GM12874 (cell line): ENCODE data around the gene DYNLT2.

Experiments
- CTCF ChIP-seq: IDR thresholded peaks from 2 replicates; pipeline ENCODE4 v1.5.1; 2011; ENCODE audit warnings: low read depth, mild to moderate bottlenecking, control low read depth, low read length, moderate library complexity; ENCODE audit not compliant: insufficient read depth

The DYNLT2 gene

GRCh38 chr6:169701954-169702839 is 49.2 kb downstream of the DYNLT2 start, which contains the start of the genes C6orf120 and WDR27:
Gene C6orf120 (plus strand): TSS chr6:169702126. CDS start chr6:169702460, 334 bp downstream.
Gene WDR27 (minus strand): TSS chr6:169702029. CDS start chr6:169689005, 13,024 bp downstream.
- 0 out of 2 replicates have a peak, but pooled peaks have one; percentile 1 for TF ChIP-seq CTCF

- TF ChIP-seq CTCF: no peak
These were observed 49.9 kb downstream of the DYNLT2 start for GRCh38 chr6:169701311-169701953.

- no peak for TF ChIP-seq CTCF
These were observed 51.1 kb downstream of the DYNLT2 start for GRCh38 chr6:169700296-169700695.

GRCh38 chr6:169697115-169697514 is 54.3 kb downstream of the DYNLT2 start:
- peak; percentile 46; the same call in 1 of the 2 replicates for TF ChIP-seq CTCF

- TF ChIP-seq CTCF: no peak
These were observed 56.2 kb downstream of the DYNLT2 start for GRCh38 chr6:169695131-169695530.

GRCh38 chr6:169692516-169692915 is 58.9 kb downstream of the DYNLT2 start:
- no peak for TF ChIP-seq CTCF

GRCh38 chr6:169691260-169691659 is 60.1 kb downstream of the DYNLT2 start:
- TF ChIP-seq CTCF: no peak
